ENCODE data around the gene IL15RA. TPM values are rescaled to one million over a fixed set of nuclear protein-coding genes. Genes with fewer than 3 reads are reported as not detected.

IL15RA gene
- total RNA-seq, 1 donor from 2014 or later = 24.4 TPM

DNA sequence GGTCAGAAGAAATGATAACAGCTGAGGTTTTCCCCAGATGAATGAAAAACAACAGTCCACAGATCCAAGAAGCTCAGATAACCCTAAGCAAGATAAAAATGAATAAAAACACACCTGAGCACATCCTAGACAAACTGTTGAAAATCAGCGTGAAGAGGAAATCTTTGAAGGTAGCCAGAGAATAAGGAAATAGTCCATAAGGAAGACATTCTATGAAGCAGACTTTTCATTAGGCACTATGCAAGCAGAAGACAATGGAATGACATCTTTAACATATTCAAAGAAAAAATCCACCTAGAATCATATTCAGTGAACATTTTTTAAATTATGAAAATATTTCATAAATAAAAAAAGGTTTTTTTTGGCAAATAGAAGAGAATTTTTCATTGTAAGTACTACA is 15.1 kb upstream of the IL15RA start:
- Mint-ChIP-seq H3K27me3 (peaks cover 17% of the 10 kb centered on the region), H3K4me3 (no peak overlapping the region), H3K9me3 (peaks cover 16% of the 10 kb centered on the region), H3K36me3 (ENCODE audit: low read depth) (peaks cover 11% of the 10 kb centered on the region), H3K4me1 (peaks cover 10% of the 10 kb centered on the region), H3K27ac (no peak overlapping the region)
- intact Hi-C loops (cut with micrococcal nuclease) = no loop called here
- no peak for DNase-seq

DNA sequence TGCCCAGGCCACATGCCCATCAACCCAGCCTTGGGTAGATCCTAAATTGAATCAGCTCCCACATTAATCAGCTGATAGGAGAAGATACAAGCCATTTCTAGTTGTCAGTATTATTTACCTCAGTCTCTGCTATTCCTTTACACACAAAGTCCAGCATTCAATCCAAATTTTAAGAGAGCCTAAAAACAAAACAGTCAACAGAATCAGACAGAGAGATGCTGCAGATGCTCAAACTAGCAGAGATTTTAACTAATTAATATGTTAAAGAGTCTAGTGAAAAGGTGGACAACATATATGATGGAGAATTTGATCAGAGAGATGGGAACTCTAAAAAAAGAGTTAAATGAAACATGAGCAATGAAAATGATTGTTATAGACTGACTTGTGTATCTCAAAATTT is 14.4 kb upstream of the IL15RA start:
- H3K36me3 Mint-ChIP-seq (ENCODE audit: low read depth) = peaks cover 11% of the 10 kb centered on the region
- H3K27ac Mint-ChIP-seq = no peak overlapping the region
- no peak overlapping the region for H3K4me3 Mint-ChIP-seq
- peaks cover 11% of the 10 kb centered on the region for H3K4me1 Mint-ChIP-seq
- DNase-seq = no peak
- intact Hi-C loops (cut with micrococcal nuclease) = no loop called here
- peaks cover 16% of the 10 kb centered on the region for H3K27me3 Mint-ChIP-seq
- peaks cover 16% of the 10 kb centered on the region for H3K9me3 Mint-ChIP-seq

DNA sequence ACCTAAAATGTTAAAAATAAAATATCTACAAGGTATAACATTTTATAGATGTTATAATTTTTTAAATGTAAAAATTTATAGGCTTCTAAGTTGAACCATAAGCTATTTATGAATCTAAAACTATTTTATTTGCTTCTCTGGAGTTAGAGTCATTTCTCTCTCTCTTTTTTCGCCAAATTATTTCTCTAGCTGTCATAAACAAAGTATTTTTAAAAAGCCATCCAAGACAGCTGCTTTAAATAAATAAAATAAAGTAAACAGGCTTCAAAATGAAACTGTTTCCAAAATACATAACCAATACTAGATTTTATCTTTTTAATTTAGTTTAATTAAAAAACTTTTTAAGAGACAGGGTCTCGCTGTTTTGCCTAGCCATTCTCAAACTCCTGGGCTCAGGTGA is 12.4 kb upstream of the IL15RA start:
- Mint-ChIP-seq H3K27me3 (peaks cover 10% of the 10 kb centered on the region), H3K4me3 (no peak overlapping the region), H3K9me3 (peaks cover 16% of the 10 kb centered on the region), H3K36me3 (ENCODE audit: low read depth) (peaks cover 11% of the 10 kb centered on the region), H3K4me1 (peaks cover 13% of the 10 kb centered on the region), H3K27ac (no peak overlapping the region)
- intact Hi-C loops (cut with micrococcal nuclease) = no loop called here
- DNase-seq = no peak

GRCh38 chr10:5988336-5988920 is 11.1 kb upstream of the IL15RA start:
- H3K27ac Mint-ChIP-seq = no peak overlapping the region
- intact Hi-C loops (cut with micrococcal nuclease) = no loop called here
- peaks cover 13% of the 10 kb centered on the region for H3K4me1 Mint-ChIP-seq
- peaks cover 11% of the 10 kb centered on the region for H3K36me3 Mint-ChIP-seq (ENCODE audit: low read depth)
- peaks cover 12% of the 10 kb centered on the region for H3K27me3 Mint-ChIP-seq
- DNase-seq = no peak
- no peak overlapping the region for H3K4me3 Mint-ChIP-seq
- peaks cover 16% of the 10 kb centered on the region for H3K9me3 Mint-ChIP-seq

- peaks cover 13% of the 10 kb centered on the region for H3K4me1 Mint-ChIP-seq
- no peak overlapping the region for H3K27ac Mint-ChIP-seq
- no peak overlapping the region for H3K4me3 Mint-ChIP-seq
- intact Hi-C loops (cut with micrococcal nuclease) = no loop called here
- peaks cover 13% of the 10 kb centered on the region for H3K9me3 Mint-ChIP-seq
- DNase-seq = no peak
- peaks cover 9% of the 10 kb centered on the region for H3K36me3 Mint-ChIP-seq (ENCODE audit: low read depth)
- H3K27me3 Mint-ChIP-seq = peaks cover 13% of the 10 kb centered on the region
Observed at GRCh38 chr10:5987747-5988146, 10.4 kb upstream of the IL15RA start.

GRCh38 chr10:5985029-5985428 is 7.7 kb upstream of the IL15RA start:
- H3K4me1 Mint-ChIP-seq = peaks cover 13% of the 10 kb centered on the region
- H3K27ac Mint-ChIP-seq = no peak overlapping the region
- H3K9me3 Mint-ChIP-seq = no peaks in the 10 kb centered on the region
- DNase-seq = no peak
- H3K36me3 Mint-ChIP-seq (ENCODE audit: low read depth) = no peaks in the 10 kb centered on the region
- H3K27me3 Mint-ChIP-seq = peaks cover 11% of the 10 kb centered on the region
- intact Hi-C loops (cut with micrococcal nuclease) = no loop called here
- H3K4me3 Mint-ChIP-seq = no peak overlapping the region

GRCh38 chr10:5983774-5984173 is 6.4 kb upstream of the IL15RA start:
- Mint-ChIP-seq H3K4me1 (peaks cover 13% of the 10 kb centered on the region), H3K36me3 (ENCODE audit: low read depth) (no peaks in the 10 kb centered on the region), H3K27me3 (peaks cover 12% of the 10 kb centered on the region), H3K9me3 (no peaks in the 10 kb centered on the region), H3K4me3 (no peak overlapping the region), H3K27ac (no peak overlapping the region)
- no peak for DNase-seq
- intact Hi-C loops (cut with micrococcal nuclease) = no loop called here

DNA sequence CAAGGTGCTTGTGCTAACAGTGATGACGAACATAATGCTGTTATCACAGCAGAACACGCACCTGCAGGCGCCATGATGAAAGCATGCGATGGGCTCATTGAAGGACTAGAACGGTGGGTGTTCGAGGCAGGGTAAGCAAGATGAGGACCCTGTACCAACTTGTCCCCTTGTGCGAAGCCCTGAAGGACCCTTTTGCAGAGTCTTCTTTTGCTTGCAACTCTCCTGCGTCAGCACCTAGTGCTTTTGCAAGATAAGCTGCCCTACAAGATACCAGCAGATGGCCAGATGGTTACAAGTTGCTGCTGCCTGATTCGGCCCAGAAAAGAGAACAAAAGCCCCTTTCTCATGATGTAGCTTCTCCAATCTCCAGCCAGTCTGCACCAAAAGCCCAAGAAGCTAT is 4.2 kb upstream of the IL15RA start:
- no peak overlapping the region for H3K4me3 Mint-ChIP-seq
- no peak overlapping the region for H3K27ac Mint-ChIP-seq
- no peak for DNase-seq
- H3K27me3 Mint-ChIP-seq = peaks cover 12% of the 10 kb centered on the region
- no peaks in the 10 kb centered on the region for H3K9me3 Mint-ChIP-seq
- H3K36me3 Mint-ChIP-seq (ENCODE audit: low read depth) = peaks cover under 1% of the 10 kb centered on the region
- peaks cover 6% of the 10 kb centered on the region for H3K4me1 Mint-ChIP-seq
- intact Hi-C loops (cut with micrococcal nuclease) = no loop called here

GRCh38 chr10:5978230-5978489 is 817 bp upstream of the IL15RA start:
- Mint-ChIP-seq H3K9me3 (no peaks in the 10 kb centered on the region), H3K27ac (peak overlapping the region; percentile 92), H3K4me1 (peaks cover 23% of the 10 kb centered on the region), H3K27me3 (peaks cover 5% of the 10 kb centered on the region), H3K4me3 (peak overlapping the region; percentile 97), H3K36me3 (ENCODE audit: low read depth) (peaks cover 13% of the 10 kb centered on the region)
- intact Hi-C loops (cut with micrococcal nuclease) = no loop called here
- DNase-seq = no peak

DNA sequence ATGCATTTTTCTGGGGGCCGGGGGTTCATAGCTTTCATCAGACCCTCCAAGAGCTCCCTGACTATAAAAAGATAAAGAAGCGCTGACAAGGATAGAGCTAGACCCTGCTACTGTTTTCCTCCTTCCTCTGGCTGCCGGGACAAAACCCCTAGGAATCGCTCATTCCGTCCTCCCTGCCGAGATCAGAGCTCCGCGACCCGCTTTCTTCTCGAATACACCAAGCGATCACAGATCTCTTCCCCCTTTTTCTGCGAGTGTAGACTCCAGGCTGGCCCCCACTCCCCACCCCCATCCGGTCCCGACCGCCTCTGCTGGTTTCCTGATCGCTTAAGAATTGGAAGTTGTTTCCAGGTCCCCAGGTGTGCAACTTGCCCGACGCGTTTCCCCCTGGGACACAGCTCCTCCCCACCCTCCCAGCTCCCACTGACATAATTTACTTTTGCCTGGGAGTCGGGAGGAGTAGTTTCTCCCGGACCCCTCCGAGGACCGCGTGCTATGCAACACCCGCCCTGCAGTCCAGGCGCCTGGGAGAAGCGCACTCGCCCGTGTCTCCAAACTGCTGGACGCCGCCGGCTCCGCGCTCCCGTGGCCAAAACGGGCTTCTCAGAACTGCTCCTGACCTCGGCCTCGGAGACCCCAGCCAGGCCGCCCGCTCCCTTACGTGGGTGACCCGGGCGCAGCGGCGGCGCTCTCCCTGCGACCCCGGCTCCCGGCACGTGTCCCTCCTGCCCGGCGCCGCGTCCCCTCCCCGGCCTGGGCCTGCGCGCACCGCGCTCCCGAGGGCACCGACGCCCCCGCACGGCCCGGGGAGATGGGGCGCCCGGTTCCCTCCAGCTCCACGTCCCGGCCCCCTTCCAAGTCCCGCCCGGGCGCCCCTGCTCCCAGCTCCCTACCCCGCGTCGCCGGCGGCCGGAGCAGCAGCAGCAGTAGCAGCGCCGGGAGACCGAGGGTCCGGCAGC is 552 bp downstream of the IL15RA start:
- peak; percentile 80 for DNase-seq
- Mint-ChIP-seq H3K36me3 (ENCODE audit: low read depth) (peaks cover 16% of the 10 kb centered on the region), H3K4me1 (peaks cover 32% of the 10 kb centered on the region), H3K27ac (peak overlapping the region; percentile 95), H3K4me3 (peak overlapping the region; percentile 97), H3K9me3 (no peaks in the 10 kb centered on the region), H3K27me3 (peaks cover 4% of the 10 kb centered on the region)
- intact Hi-C loops (cut with micrococcal nuclease) = loop anchor here (1.0 to 2.0 kb wide), 4 partner anchors 33 to 110 kb away; partner anchors contain the start of gene FBH1

DNA sequence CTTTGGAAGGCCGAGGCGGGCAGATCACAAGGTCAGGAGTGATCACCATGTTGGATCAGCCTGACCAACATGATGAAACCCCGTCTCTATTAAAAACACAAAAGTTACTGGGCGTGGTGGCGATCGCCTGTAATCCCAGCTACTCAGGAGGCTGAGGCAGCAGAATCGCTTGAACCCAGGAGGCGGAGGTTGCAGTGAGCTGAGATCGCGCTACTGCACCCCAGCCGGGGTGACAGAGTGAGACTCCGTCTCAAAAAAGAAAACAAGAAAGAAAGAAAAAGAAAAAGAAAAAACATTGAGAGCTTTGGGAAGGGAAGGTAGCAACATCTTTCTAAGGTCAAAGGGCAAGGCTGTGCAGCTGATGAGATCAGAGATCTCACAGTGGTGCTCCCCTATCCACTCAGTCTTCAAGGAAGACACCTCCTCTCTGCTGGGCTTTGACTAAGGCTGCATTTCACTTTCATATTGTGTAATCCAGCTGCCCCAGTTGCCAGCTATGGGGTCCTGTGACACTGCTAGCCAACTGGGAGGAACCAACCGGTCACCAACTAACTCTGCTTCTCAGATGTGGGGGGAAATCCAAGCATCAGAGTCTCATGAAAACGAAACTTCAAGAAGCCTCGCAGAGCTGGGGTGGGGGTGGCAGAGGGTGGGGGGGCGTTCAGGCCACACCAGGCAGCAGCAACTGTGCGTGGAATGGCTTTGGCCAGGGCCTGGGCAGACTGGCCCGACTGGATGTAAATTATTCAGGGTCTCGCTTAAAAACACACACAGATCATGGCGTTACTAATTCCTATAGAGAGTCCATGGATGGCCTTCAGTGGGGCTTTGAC is 1.5 kb downstream of the IL15RA start:
- Mint-ChIP-seq H3K27ac (peak overlapping the region; percentile 95), H3K9me3 (no peaks in the 10 kb centered on the region), H3K4me3 (peak overlapping the region; percentile 97), H3K4me1 (peaks cover 41% of the 10 kb centered on the region), H3K27me3 (peaks cover 4% of the 10 kb centered on the region), H3K36me3 (ENCODE audit: low read depth) (peaks cover 16% of the 10 kb centered on the region)
- intact Hi-C loops (cut with micrococcal nuclease) = loop anchor here (1.0 to 2.0 kb wide), 4 partner anchors 33 to 111 kb away; partner anchors contain the start of gene FBH1
- peak; percentile 90 for DNase-seq

DNA sequence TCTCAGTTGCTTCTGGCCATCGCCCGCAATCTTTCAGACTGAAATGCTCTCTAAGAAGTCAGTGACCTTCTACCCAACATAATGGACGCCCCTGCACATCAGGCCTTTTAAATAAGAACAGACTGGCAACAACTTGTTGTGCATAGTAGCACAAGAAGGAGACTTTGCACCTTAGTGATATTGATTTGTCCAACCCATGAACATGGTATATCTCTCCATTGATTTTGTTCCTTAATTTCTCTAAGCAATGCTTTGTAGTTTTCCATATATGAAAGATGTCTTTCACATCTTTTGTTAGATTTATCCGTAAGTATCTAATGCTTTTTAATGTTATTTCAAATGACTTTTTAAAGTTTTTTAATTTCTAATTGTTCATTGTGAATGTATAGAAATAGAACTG is 4.3 kb downstream of the IL15RA start:
- Mint-ChIP-seq H3K27ac (no peak overlapping the region), H3K27me3 (no peaks in the 10 kb centered on the region), H3K9me3 (no peaks in the 10 kb centered on the region), H3K4me1 (peaks cover 48% of the 10 kb centered on the region), H3K4me3 (no peak overlapping the region), H3K36me3 (ENCODE audit: low read depth) (peaks cover 23% of the 10 kb centered on the region)
- DNase-seq = no peak
- intact Hi-C loops (cut with micrococcal nuclease) = no loop called here

DNA sequence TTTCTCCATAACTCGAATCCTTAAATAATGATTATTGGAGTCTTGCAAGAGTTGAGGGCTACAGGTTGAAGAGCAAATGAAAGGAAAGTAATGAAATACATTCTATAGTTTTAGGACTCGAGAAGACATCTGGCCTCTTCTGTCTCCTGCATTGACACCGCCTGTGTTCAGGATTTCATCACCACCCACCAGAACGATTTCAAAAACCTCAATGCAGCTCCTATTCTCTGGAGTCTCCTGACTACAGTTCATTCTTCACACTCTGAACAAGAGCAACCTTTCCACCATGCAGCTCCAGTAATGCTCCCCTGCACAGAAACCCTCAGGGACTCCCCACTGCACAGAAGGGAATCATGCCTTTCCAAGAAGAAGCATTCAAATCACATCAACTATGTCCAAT is 5.5 kb downstream of the IL15RA start:
- Mint-ChIP-seq H3K4me3 (peak overlapping the region; percentile 58), H3K9me3 (no peaks in the 10 kb centered on the region), H3K27me3 (no peaks in the 10 kb centered on the region), H3K27ac (peak overlapping the region; percentile 43), H3K36me3 (ENCODE audit: low read depth) (peaks cover 30% of the 10 kb centered on the region), H3K4me1 (peaks cover 48% of the 10 kb centered on the region)
- no peak for DNase-seq
- intact Hi-C loops (cut with micrococcal nuclease) = no loop called here
